HepG2 (cell line): ENCODE data around the gene CUTC. TPM values are rescaled to one million over a fixed set of nuclear protein-coding genes. Genes with fewer than 3 reads are reported as not detected.

Experiments used
- ARID3A ChIP-seq: IDR thresholded peaks from 2 replicates; pipeline ENCODE4 v1.6.1; 2012; ENCODE audit warnings: low read depth, low read length, improper control_type of control experiment
- ATM ChIP-seq: fragments of 450-650 bp; IDR thresholded peaks from 2 replicates; pipeline ENCODE4 v1.7.1; 2017; ENCODE audit warnings: mild to moderate bottlenecking, borderline replicate concordance
- CREB1 ChIP-seq, 2 experiments: fragments of 450-650 bp in 1 of 2; IDR thresholded peaks; 2 replicates each; pipeline ENCODE4 v1.6.1; 2016 to 2017; ENCODE audit warnings: control low read depth in 1 of 2, mild to moderate bottlenecking in 1 of 2, missing compliant biosample characterization in 1 of 2, missing genetic modification characterization in 1 of 2
- HMG20A ChIP-seq: IDR thresholded peaks from 2 replicates; pipeline ENCODE4 v1.6.1; 2016; ENCODE audit warnings: borderline replicate concordance
- NKX3-1 ChIP-seq: sonication (generic); formaldehyde crosslinking; IDR thresholded peaks from 2 replicates; pipeline ENCODE4 v1.5.0; 2020; ENCODE audit warnings: missing genetic modification reagents
- TERF1 ChIP-seq: sonication (generic); formaldehyde crosslinking; IDR thresholded peaks from 2 replicates; pipeline ENCODE4 v1.8.0; 2022; ENCODE audit warnings: mild to moderate bottlenecking, missing genetic modification reagents, moderate library complexity
- ZC3H4 ChIP-seq: sonication (generic); formaldehyde crosslinking; IDR thresholded peaks from 2 replicates; pipeline ENCODE4 v1.4.0; 2020; ENCODE audit warnings: missing genetic modification reagents, borderline replicate concordance
- ZNF777 ChIP-seq: sonication (generic); formaldehyde crosslinking; IDR thresholded peaks from 2 replicates; pipeline ENCODE4 v1.4.0; 2020; ENCODE audit warnings: missing genetic modification reagents
- polyA plus RNA-seq, 8 experiments: library from polyadenylated mRNA; depleted of rRNA in 3 of 8; stranded (reverse) in 7 of 8; unstranded in 1 of 8; fragments of >200 nt; fragmentation: Illumina TruSeq in 4 of 8; extraction: Trizol in 4 of 8; gene quantifications; 2 replicates each; pipeline versions ENCODE4 v1.2.1 to v1.2.3, GENCODE V29; 2011 to 2016; ENCODE audit warnings: low read depth in 4 of 8, missing spikeins in 1 of 8, mixed read lengths in 1 of 8; ENCODE audit not compliant: insufficient read depth in 1 of 8
- total RNA-seq, 5 experiments: library from RNA; depleted of rRNA; stranded (reverse); fragments of >200 nt; fragmentation: Illumina TruSeq; extraction: Trizol; gene quantifications; 2 replicates each; pipeline ENCODE4 v1.2.3, GENCODE V29; 2016; ENCODE audit warnings: low read depth in 1 of 5
- TF ChIP-seq, protein P1 (sequence below): sonication (generic); formaldehyde crosslinking; IDR thresholded peaks from 2 replicates; pipeline ENCODE4 v1.5.1; 2020; ENCODE audit warnings: mild to moderate bottlenecking, missing genetic modification reagents, borderline replicate concordance
- TF ChIP-seq, protein P2 (sequence below): sonication (generic); formaldehyde crosslinking; IDR thresholded peaks from 2 replicates; pipeline ENCODE4 v1.5.0; 2020; ENCODE audit warnings: mild to moderate bottlenecking, missing genetic modification reagents
- TF ChIP-seq, protein P3 (sequence below): sonication (generic); formaldehyde crosslinking; IDR thresholded peaks from 2 replicates; pipeline ENCODE4; 2020; ENCODE audit warnings: missing genetic modification reagents, mild to moderate bottlenecking, borderline replicate concordance
- TF ChIP-seq, protein P4 (sequence below): sonication (generic); formaldehyde crosslinking; IDR thresholded peaks from 2 replicates; pipeline ENCODE4 v1.5.0; 2020; ENCODE audit warnings: mild to moderate bottlenecking, missing genetic modification reagents, borderline replicate concordance

The CUTC gene
- total and polyA plus RNA-seq, 2 of the 13 experiments (the other 11 are each of a cell fraction or from before 2014, with no cell fraction given) = 22.3 to 25.8 TPM

- TF ChIP-seq, protein P1, sequence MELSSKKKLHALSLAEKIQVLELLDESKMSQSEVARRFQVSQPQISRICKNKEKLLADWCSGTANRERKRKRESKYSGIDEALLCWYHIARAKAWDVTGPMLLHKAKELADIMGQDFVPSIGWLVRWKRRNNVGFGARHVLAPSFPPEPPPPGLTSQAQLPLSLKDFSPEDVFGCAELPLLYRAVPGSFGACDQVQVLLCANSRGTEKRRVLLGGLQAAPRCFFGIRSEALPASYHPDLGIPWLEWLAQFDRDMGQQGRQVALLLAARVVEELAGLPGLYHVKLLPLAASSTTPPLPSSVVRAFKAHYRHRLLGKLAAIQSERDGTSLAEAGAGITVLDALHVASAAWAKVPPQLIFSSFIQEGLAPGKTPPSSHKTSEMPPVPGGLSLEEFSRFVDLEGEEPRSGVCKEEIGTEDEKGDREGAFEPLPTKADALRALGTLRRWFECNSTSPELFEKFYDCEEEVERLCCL (CRISPR knock-in tag) = no peak; the same call in 1 of the 2 replicates
- TF ChIP-seq, protein P2, sequence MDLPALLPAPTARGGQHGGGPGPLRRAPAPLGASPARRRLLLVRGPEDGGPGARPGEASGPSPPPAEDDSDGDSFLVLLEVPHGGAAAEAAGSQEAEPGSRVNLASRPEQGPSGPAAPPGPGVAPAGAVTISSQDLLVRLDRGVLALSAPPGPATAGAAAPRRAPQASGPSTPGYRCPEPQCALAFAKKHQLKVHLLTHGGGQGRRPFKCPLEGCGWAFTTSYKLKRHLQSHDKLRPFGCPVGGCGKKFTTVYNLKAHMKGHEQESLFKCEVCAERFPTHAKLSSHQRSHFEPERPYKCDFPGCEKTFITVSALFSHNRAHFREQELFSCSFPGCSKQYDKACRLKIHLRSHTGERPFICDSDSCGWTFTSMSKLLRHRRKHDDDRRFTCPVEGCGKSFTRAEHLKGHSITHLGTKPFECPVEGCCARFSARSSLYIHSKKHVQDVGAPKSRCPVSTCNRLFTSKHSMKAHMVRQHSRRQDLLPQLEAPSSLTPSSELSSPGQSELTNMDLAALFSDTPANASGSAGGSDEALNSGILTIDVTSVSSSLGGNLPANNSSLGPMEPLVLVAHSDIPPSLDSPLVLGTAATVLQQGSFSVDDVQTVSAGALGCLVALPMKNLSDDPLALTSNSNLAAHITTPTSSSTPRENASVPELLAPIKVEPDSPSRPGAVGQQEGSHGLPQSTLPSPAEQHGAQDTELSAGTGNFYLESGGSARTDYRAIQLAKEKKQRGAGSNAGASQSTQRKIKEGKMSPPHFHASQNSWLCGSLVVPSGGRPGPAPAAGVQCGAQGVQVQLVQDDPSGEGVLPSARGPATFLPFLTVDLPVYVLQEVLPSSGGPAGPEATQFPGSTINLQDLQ (CRISPR knock-in tag) = 0 out of 2 replicates have a peak, but pooled peaks have one; percentile 63
- TF ChIP-seq ATM = no peak
- no peak; the same call in 1 of the 2 replicates for TF ChIP-seq NKX3-1 (CRISPR knock-in tag)
- TF ChIP-seq HMG20A (CRISPR knock-in tag) = 0 out of 2 replicates have a peak, but pooled peaks have one; percentile 12
- TF ChIP-seq TERF1 (CRISPR knock-in tag) = no peak
- TF ChIP-seq, protein P3, sequence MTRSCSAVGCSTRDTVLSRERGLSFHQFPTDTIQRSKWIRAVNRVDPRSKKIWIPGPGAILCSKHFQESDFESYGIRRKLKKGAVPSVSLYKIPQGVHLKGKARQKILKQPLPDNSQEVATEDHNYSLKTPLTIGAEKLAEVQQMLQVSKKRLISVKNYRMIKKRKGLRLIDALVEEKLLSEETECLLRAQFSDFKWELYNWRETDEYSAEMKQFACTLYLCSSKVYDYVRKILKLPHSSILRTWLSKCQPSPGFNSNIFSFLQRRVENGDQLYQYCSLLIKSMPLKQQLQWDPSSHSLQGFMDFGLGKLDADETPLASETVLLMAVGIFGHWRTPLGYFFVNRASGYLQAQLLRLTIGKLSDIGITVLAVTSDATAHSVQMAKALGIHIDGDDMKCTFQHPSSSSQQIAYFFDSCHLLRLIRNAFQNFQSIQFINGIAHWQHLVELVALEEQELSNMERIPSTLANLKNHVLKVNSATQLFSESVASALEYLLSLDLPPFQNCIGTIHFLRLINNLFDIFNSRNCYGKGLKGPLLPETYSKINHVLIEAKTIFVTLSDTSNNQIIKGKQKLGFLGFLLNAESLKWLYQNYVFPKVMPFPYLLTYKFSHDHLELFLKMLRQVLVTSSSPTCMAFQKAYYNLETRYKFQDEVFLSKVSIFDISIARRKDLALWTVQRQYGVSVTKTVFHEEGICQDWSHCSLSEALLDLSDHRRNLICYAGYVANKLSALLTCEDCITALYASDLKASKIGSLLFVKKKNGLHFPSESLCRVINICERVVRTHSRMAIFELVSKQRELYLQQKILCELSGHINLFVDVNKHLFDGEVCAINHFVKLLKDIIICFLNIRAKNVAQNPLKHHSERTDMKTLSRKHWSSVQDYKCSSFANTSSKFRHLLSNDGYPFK = peak; percentile 76; the same call in 1 of the 2 replicates
- TF ChIP-seq ZC3H4 (CRISPR knock-in tag) = peak; percentile 79; the same call in 1 of the 2 replicates
- TF ChIP-seq CREB1 (IDR thresholded peaks at IDR 0.05) = peak; percentile 36; the same call in 1 of the 2 replicates
- TF ChIP-seq CREB1 (CRISPR knock-in tag; IDR thresholded peaks at IDR 0.05) = peak; percentile 34; the same call in 1 of the 2 replicates
- TF ChIP-seq, protein P4, sequence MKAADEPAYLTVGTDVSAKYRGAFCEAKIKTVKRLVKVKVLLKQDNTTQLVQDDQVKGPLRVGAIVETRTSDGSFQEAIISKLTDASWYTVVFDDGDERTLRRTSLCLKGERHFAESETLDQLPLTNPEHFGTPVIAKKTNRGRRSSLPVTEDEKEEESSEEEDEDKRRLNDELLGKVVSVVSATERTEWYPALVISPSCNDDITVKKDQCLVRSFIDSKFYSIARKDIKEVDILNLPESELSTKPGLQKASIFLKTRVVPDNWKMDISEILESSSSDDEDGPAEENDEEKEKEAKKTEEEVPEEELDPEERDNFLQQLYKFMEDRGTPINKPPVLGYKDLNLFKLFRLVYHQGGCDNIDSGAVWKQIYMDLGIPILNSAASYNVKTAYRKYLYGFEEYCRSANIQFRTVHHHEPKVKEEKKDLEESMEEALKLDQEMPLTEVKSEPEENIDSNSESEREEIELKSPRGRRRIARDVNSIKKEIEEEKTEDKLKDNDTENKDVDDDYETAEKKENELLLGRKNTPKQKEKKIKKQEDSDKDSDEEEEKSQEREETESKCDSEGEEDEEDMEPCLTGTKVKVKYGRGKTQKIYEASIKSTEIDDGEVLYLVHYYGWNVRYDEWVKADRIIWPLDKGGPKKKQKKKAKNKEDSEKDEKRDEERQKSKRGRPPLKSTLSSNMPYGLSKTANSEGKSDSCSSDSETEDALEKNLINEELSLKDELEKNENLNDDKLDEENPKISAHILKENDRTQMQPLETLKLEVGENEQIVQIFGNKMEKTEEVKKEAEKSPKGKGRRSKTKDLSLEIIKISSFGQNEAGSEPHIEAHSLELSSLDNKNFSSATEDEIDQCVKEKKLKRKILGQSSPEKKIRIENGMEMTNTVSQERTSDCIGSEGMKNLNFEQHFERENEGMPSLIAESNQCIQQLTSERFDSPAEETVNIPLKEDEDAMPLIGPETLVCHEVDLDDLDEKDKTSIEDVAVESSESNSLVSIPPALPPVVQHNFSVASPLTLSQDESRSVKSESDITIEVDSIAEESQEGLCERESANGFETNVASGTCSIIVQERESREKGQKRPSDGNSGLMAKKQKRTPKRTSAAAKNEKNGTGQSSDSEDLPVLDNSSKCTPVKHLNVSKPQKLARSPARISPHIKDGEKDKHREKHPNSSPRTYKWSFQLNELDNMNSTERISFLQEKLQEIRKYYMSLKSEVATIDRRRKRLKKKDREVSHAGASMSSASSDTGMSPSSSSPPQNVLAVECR (CRISPR knock-in tag) = peak; percentile 85
- TF ChIP-seq ZNF777 (CRISPR knock-in tag) = peak; percentile 29; the same call in 1 of the 2 replicates
- TF ChIP-seq ARID3A = no peak
Observed at GRCh38 chr10:99732033-99732842, at the start of gene CUTC, which contains the start of gene COX15 (continued).
